GM21390 (cell line): ENCODE measurements around the gene AVPI1.
A peak's percentile ranks its signal among the peaks of the same experiment; 100 is the strongest.
"Not testable (repeated sequence)": the region's sequence is repeated elsewhere in the genome, so short reads cannot be mapped to it uniquely, and the experiment has no call there.

Source experiments
- ATAC-seq: cut with Tn5 transposase; IDR thresholded peaks from one replicate; pipeline ENCODE4 v1.9.1; 2021; ENCODE audit not compliant: unreplicated experiment

Gene AVPI1

GRCh38 chr10:97683556-97684367, 3.3 kb downstream of the AVPI1 start:
- no peak for ATAC-seq

GRCh38 chr10:97682042-97682441, 5.0 kb downstream of the AVPI1 start:
- ATAC-seq = no peak

GRCh38 chr10:97679594-97679993, 7.4 kb downstream of the AVPI1 start:
- no peak for ATAC-seq

GRCh38 chr10:97676770-97677581, 10.1 kb downstream of the AVPI1 start:
- peak; percentile 77 for ATAC-seq

- ATAC-seq = no peak
Measured at GRCh38 chr10:97675222-97675621, 11.8 kb downstream of the AVPI1 start.

GRCh38 chr10:97673736-97674525, 13.1 kb downstream of the AVPI1 start:
- ATAC-seq = no peak

GRCh38 chr10:97669571-97669970, 17.5 kb downstream of the AVPI1 start:
- ATAC-seq = no peak

GRCh38 chr10:97667463-97667862, 19.6 kb downstream of the AVPI1 start:
- ATAC-seq = no peak

- no peak for ATAC-seq
Measured at GRCh38 chr10:97666992-97667391, 20.0 kb downstream of the AVPI1 start.

GRCh38 chr10:97664282-97664850, 22.7 kb downstream of the AVPI1 start:
- no peak for ATAC-seq

GRCh38 chr10:97659589-97659988, 27.5 kb downstream of the AVPI1 start:
- no peak for ATAC-seq

GRCh38 chr10:97656777-97657176, 30.3 kb downstream of the AVPI1 start:
- ATAC-seq = no peak

- no peak for ATAC-seq
Measured at GRCh38 chr10:97651773-97652172, 35.3 kb downstream of the AVPI1 start.

- no peak for ATAC-seq
Measured at GRCh38 chr10:97650726-97651125, 36.3 kb downstream of the AVPI1 start.

GRCh38 chr10:97649405-97649750, 37.7 kb downstream of the AVPI1 start:
- not testable (repeated sequence) for ATAC-seq

- ATAC-seq = peak; percentile 90
Measured at GRCh38 chr10:97648562-97649404, 38.3 kb downstream of the AVPI1 start.

GRCh38 chr10:97647556-97647955, 39.5 kb downstream of the AVPI1 start:
- ATAC-seq = no peak

GRCh38 chr10:97644936-97645335, 42.1 kb downstream of the AVPI1 start:
- no peak for ATAC-seq

- no peak for ATAC-seq
Measured at GRCh38 chr10:97643441-97643985, 43.5 kb downstream of the AVPI1 start.
